Mammary epithelial cell (primary cell): Measurements from ENCODE around the gene RPS26.

Experiments used
- EZH2 ChIP-seq: IDR thresholded peaks from 2 replicates; pipeline ENCODE4 v1.6.1; 2012; ENCODE audit warnings: low read length, inconsistent platforms, borderline replicate concordance
- TF ChIP-seq, protein P1 (sequence below), 2 donors: IDR thresholded peaks in 1 of 2; conservative IDR thresholded peaks in 1 of 2; 2 replicates each; pipeline ENCODE4 v1.5.1; 2011 to 2012; ENCODE audit warnings: inconsistent platforms in 2 of 2, low read length in 2 of 2, mild to moderate bottlenecking in 2 of 2, control low read depth in 1 of 2, low read depth in 1 of 2; ENCODE audit not compliant: insufficient read depth in 1 of 2; ENCODE audit errors: extremely low read depth in 1 of 2

DNA sequence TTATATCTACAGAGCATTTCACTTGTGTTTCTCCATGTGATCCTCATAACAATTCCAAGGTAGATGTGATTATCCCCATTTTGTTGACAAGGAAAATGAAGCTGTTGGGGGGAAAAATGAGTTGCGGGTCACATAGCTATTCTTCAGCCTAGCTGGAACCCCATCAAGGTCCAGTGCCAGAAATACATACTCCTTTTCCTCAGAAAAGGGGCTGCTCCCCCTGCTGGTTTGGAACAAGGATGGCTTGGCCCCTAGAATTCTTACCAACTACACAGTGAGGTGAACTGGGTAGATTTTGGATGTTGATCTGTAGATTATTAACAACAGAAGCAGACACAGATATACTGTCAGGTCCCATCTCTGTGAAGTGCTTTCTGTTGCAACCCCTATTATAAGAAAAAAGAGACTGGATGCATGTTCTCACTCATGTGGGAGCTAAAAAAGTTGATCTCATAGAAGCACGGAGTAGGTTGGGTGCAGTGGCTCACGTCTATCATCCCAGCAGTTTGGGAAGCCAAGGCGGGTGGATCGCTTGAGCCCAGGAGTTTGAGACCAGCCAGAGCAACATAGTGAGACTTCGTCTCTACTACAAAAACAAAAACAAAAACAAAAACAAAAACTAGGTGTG, 11.9 kb upstream of the RPS26 start:
- TF ChIP-seq, protein P1, sequence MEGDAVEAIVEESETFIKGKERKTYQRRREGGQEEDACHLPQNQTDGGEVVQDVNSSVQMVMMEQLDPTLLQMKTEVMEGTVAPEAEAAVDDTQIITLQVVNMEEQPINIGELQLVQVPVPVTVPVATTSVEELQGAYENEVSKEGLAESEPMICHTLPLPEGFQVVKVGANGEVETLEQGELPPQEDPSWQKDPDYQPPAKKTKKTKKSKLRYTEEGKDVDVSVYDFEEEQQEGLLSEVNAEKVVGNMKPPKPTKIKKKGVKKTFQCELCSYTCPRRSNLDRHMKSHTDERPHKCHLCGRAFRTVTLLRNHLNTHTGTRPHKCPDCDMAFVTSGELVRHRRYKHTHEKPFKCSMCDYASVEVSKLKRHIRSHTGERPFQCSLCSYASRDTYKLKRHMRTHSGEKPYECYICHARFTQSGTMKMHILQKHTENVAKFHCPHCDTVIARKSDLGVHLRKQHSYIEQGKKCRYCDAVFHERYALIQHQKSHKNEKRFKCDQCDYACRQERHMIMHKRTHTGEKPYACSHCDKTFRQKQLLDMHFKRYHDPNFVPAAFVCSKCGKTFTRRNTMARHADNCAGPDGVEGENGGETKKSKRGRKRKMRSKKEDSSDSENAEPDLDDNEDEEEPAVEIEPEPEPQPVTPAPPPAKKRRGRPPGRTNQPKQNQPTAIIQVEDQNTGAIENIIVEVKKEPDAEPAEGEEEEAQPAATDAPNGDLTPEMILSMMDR (conservative IDR thresholded peaks at IDR 0.05 in 1 of 2, IDR thresholded peaks at IDR 0.05 in 1 of 2; ENCODE audit: extremely low read depth in 1 of 2, insufficient read depth in 1 of 2, low read depth in 1 of 2, low read length in 2 of 2) = peak; percentile 76 to 87
- TF ChIP-seq EZH2 = no peak
